HCT116 (cell line): ENCODE results near the gene DLX3. TPM values are rescaled to one million over a fixed set of nuclear protein-coding genes. Genes with fewer than 3 reads are reported as not detected.

ENCODE experiments used
- ATAC-seq: fragments of 200-7000 bp; cut with Tn5 transposase; 2 replicates; pipeline ENCODE4 v1.9.1; 2020; ENCODE audit warnings: mild to moderate bottlenecking, moderate library complexity
- BruUV-seq: library from RNA; stranded (reverse); fragments of 400-500 nt; replicated peaks from 2 replicates; lab custom pipeline; 2021; lab: Mats Ljungman, UMichigan
- CTCF ChIA-PET: fragments of 300-600 bp; sonication (Branson Sonifier 250); formaldehyde crosslinking; loops from one replicate; lab custom pipeline; 2021; ENCODE audit warnings: antibody characterized with exemption; lab: Charles Lee
- POLR2A ChIA-PET: fragments of 300-600, 350-600 bp; sonication (Branson Sonifier 250); formaldehyde crosslinking; loops from one replicate; lab custom pipeline; 2021; ENCODE audit warnings: antibody characterized with exemption; lab: Charles Lee
- RAD21 ChIA-PET, 2 experiments: fragments of 300-600 bp; sonication (Branson Sonifier 250); formaldehyde crosslinking; loops; one replicate each; lab custom pipeline; 2023; ENCODE audit warnings: low total read pairs in 2 of 2; ENCODE audit not compliant: uncharacterized antibody in 2 of 2, unreplicated experiment in 2 of 2, low non-redundant PET in 1 of 2; lab: Charles Lee
- DNase-seq: peaks from one replicate; pipeline ENCODE4 v3.0.0-alpha.2; 2010; ENCODE audit warnings: low read depth, low spot score
- H2AFZ ChIP-seq: fragments of 200-600 bp; shearing (Covaris generic), sonication (generic); 2 replicates; pipeline ENCODE4 v1.6.1; 2017; ENCODE audit warnings: low read depth, mixed run types, mixed read lengths, antibody characterized with exemption, low read length; ENCODE audit not compliant: poor library complexity, severe bottlenecking
- H3K27ac ChIP-seq: 2 replicates; pipeline ENCODE4 v1.5.1; 2012; ENCODE audit warnings: low read depth, low read length
- H3K27me3 ChIP-seq: fragments of 200-600 bp; sonication (generic); 2 replicates; pipeline ENCODE4 v1.6.1; 2016; ENCODE audit warnings: mixed run types, low read length, mixed read lengths; ENCODE audit not compliant: insufficient read depth
- H3K36me3 ChIP-seq, 2 experiments: fragments of 200-500 bp in 1 of 2; fragments of 200-600 bp in 1 of 2; sonication (Bioruptor generic) in 1 of 2; sonication (generic) in 1 of 2; 2 replicates each; pipeline versions ENCODE4 v1.5.1 to v1.6.1; 2014 to 2016; ENCODE audit warnings: low read length in 2 of 2, inconsistent platforms in 1 of 2, mixed read lengths in 1 of 2, mixed run types in 1 of 2; ENCODE audit not compliant: insufficient read depth in 2 of 2, control insufficient read depth in 1 of 2
- H3K4me1 ChIP-seq, 2 experiments: fragments of 200-600 bp in 1 of 2; sonication (generic) in 1 of 2; 2 replicates each; pipeline versions ENCODE4 v1.5.1 to v1.6.1; 2012 to 2017; ENCODE audit warnings: low read length in 2 of 2, inconsistent platforms in 1 of 2, mild to moderate bottlenecking in 1 of 2, mixed read lengths in 1 of 2, mixed run types in 1 of 2, moderate library complexity in 1 of 2; ENCODE audit not compliant: insufficient read depth in 2 of 2, control insufficient read depth in 1 of 2
- H3K4me2 ChIP-seq: fragments of 200-600 bp; sonication (generic); 2 replicates; pipeline ENCODE4 v1.6.1; 2017; ENCODE audit warnings: mixed run types, low read length, mixed read lengths
- H3K4me3 ChIP-seq, 2 experiments: fragments of 200-600 bp in 1 of 2; sonication (generic) in 1 of 2; replicated peaks in 1 of 2; 2 replicates each; pipeline ENCODE4 v1.5.1; 2011 to 2016; ENCODE audit warnings: low read length in 2 of 2, control low read depth in 1 of 2, low read depth in 1 of 2, mild to moderate bottlenecking in 1 of 2, mixed read lengths in 1 of 2, mixed run types in 1 of 2
- H3K79me2 ChIP-seq: fragments of 200-600 bp; sonication (generic); 2 replicates; pipeline ENCODE4 v1.6.1; 2017; ENCODE audit warnings: mild to moderate bottlenecking, mixed run types, low read length, moderate library complexity, mixed read lengths; ENCODE audit not compliant: insufficient read depth
- H3K9ac ChIP-seq: fragments of 200-600 bp; sonication (generic); 2 replicates; pipeline ENCODE4 v1.6.1; 2016; ENCODE audit warnings: low read length, mixed read lengths
- H3K9me2 ChIP-seq: fragments of 200-600 bp; sonication (generic), shearing (Covaris generic); 2 replicates; pipeline ENCODE4 v1.6.1; 2017; ENCODE audit warnings: mixed run types, mild to moderate bottlenecking, moderate library complexity; ENCODE audit not compliant: insufficient read depth
- H3K9me3 ChIP-seq, 2 experiments: fragments of 200-500 bp in 1 of 2; fragments of 200-600 bp in 1 of 2; sonication (Bioruptor generic) in 1 of 2; sonication (generic) in 1 of 2; 2 replicates each; pipeline ENCODE4 v1.6.1; 2014 to 2017; ENCODE audit warnings: low read length in 2 of 2, mixed read lengths in 2 of 2, inconsistent platforms in 1 of 2, low read depth in 1 of 2, mild to moderate bottlenecking in 1 of 2, mixed run types in 1 of 2, moderate library complexity in 1 of 2; ENCODE audit not compliant: control insufficient read depth in 1 of 2, insufficient read depth in 1 of 2
- H4K20me1 ChIP-seq: fragments of 200-600 bp; sonication (generic), shearing (Covaris generic); 2 replicates; pipeline ENCODE4 v1.6.1; 2017; ENCODE audit warnings: mixed run types, mild to moderate bottlenecking, moderate library complexity; ENCODE audit not compliant: insufficient read depth
- CEBPB ChIP-seq: IDR thresholded peaks from 2 replicates; pipeline ENCODE4 v1.6.1; 2012; ENCODE audit warnings: low read depth
- EZH2phosphoT487 ChIP-seq: fragments of 200-600 bp; IDR thresholded peaks from 2 replicates; pipeline ENCODE4 v1.6.1; 2018; ENCODE audit warnings: antibody characterized with exemption, borderline replicate concordance
- MAX ChIP-seq: IDR thresholded peaks from 2 replicates; pipeline ENCODE4 v1.6.1; 2012
- RAD21 ChIP-seq: IDR thresholded peaks from 2 replicates; pipeline ENCODE4 v1.6.1; 2012; ENCODE audit warnings: low read depth, mild to moderate bottlenecking
- SIN3A ChIP-seq: IDR thresholded peaks from 2 replicates; pipeline ENCODE4 v1.6.1; 2012; ENCODE audit warnings: low read depth
- TCF7L2 ChIP-seq: IDR thresholded peaks from 2 replicates; pipeline ENCODE4 v1.7.0; 2011; ENCODE audit warnings: borderline replicate concordance, inconsistent platforms; ENCODE audit not compliant: insufficient read depth, insufficient read length; ENCODE audit errors: extremely low read depth
- ZFX ChIP-seq: fragments of 450-650 bp; IDR thresholded peaks from 2 replicates; pipeline ENCODE4 v1.6.1; 2017
- ZNF274 ChIP-seq: fragments of 200-500 bp; sonication (Bioruptor generic); IDR thresholded peaks from 2 replicates; pipeline ENCODE4 v1.6.1; 2014; ENCODE audit warnings: mild to moderate bottlenecking, low read depth, low read length, inconsistent platforms
- intact Hi-C: fragments of 100-400 bp; cut with micrococcal nuclease; formaldehyde crosslinking; loops from 2 replicates; pipeline ENCODE4 v1.10.0; 2022
- total RNA-seq: library from RNA; stranded (reverse); gene quantifications from one replicate; pipeline ENCODE4 v1.2.1, GENCODE V29; 2021; ENCODE audit not compliant: unreplicated experiment

The DLX3 gene
- total RNA-seq, 1 experiment from 2014 or later = not detected

GRCh38 chr17:49955157-49955556, 39.9 kb downstream of the DLX3 start:
- DNase-seq (peak; percentile 22), ATAC-seq (0 out of 2 replicates have a peak, but pooled peaks have one; percentile 31)
- no peaks in the 10 kb centered on the region for H3K9me2 ChIP-seq
- no peak overlapping the region for H3K9ac ChIP-seq
- no peaks in the 10 kb centered on the region for H3K9me3 ChIP-seq
- no peak overlapping the region for H3K27ac ChIP-seq
- H3K4me3 ChIP-seq = no peak overlapping the region
- H3K36me3 ChIP-seq = no peaks in the 10 kb centered on the region
- no peaks in the 10 kb centered on the region for H4K20me1 ChIP-seq
- no peaks in the 10 kb centered on the region; the same call in 1 of the 2 replicates for H3K27me3 ChIP-seq
- ChIA-PET CTCF (no interaction called here), POLR2A (no interaction called here)
- no peaks in the 10 kb centered on the region for H3K79me2 ChIP-seq
- peaks cover 33 to 40% of the 10 kb centered on the region in 2 experiments for H3K4me1 ChIP-seq
- intact Hi-C loops = no loop called here
- H3K4me2 ChIP-seq = peak overlapping the region; percentile 7; the same call in 1 of the 2 replicates
- TF ChIP-seq ZNF274 (no peak), ZFX (no peak), EZH2phosphoT487 (no peak), CEBPB (no peak), SIN3A (no peak)
- TF ChIP-seq, all 23 proteins: peak for 0
- BruUV-seq = no TSS peak
- H2AFZ ChIP-seq = no peak overlapping the region
- RAD21 ChIA-PET = no interaction called here

- H3K36me3 ChIP-seq = no peaks in the 10 kb centered on the region
- H4K20me1 ChIP-seq = no peaks in the 10 kb centered on the region
- no peaks in the 10 kb centered on the region; the same call in 1 of the 2 replicates for H3K27me3 ChIP-seq
- CTCF ChIA-PET = interaction anchor here (0.8 to 3.9 kb wide), 25 partner anchors 9 to 141 kb away, joined by 3 to 53 read pairs (median 6); partner anchors contain the start of genes DLX3 and DLX4
- no peak overlapping the region for H3K27ac ChIP-seq
- peaks cover 20 to 29% of the 10 kb centered on the region in 2 experiments for H3K4me1 ChIP-seq
- H2AFZ ChIP-seq = no peak overlapping the region
- DNase-seq (no peak), ATAC-seq (peak; percentile 12)
- no peak overlapping the region for H3K4me2 ChIP-seq
- POLR2A ChIA-PET = interaction anchor here (0.9 to 1.2 kb wide), 2 partner anchors 43 to 45 kb away, joined by 3 to 5 read pairs; no protein-coding TSS in a partner anchor
- H3K79me2 ChIP-seq = no peaks in the 10 kb centered on the region
- no peaks in the 10 kb centered on the region for H3K9me2 ChIP-seq
- RAD21 ChIA-PET = interaction anchor here (0.7 to 2.1 kb wide), 4 partner anchors 44 to 73 kb away, joined by 3 to 27 read pairs (median 14); no protein-coding TSS in a partner anchor
- intact Hi-C loops = loop anchor here (1.0 kb wide), 1 partner anchor 43 kb away; no protein-coding TSS in a partner anchor
- no peak overlapping the region for H3K4me3 ChIP-seq
- TF ChIP-seq RAD21 (no peak), TCF7L2 (peak; percentile 61), ZNF274 (no peak), ZFX (no peak), MAX (no peak)
- no peaks in the 10 kb centered on the region for H3K9me3 ChIP-seq
- no TSS peak for BruUV-seq
- H3K9ac ChIP-seq = no peak overlapping the region
Observed at GRCh38 chr17:49952912-49953497, 42.0 kb downstream of the DLX3 start.
